ENCODE results near the gene MAN1A2.

GRCh38 chr1:117511273-117511672 lies 144.0 kb downstream of the MAN1A2 start:
- no peak for TF ChIP-seq CTCF (IDR thresholded peaks at IDR 0.05)
- TF ChIP-seq POLR2A (IDR thresholded peaks at IDR 0.05), result no peak

All from uterus (tissue), 2 donors.